ENCODE data around the gene ENOSF1. TPM values are rescaled to one million over a fixed set of nuclear protein-coding genes. Genes with fewer than 3 reads are reported as not detected.

ENOSF1 gene
- total RNA-seq, 1 donor from 2014 or later, result 53.5 TPM

DNA sequence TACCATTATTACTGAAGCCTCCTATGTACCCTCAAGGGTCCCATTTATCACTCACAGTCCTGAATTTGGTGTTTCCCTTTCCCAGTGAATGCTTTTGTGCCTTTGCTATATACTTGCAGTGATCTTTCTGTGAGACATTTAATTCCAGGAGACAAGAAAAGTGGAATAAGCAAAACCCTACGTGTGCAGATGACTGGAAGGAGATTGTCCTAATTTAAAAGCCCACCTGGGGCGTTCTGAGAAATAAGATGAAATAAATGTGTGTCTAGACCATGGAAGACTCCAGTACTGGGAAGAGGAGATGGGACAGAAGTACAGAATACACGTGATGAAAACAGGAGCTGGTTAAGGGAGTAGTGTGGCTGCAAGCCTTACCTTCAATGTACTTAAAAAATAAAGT, 35.7 kb downstream of the ENOSF1 start:
- H3K27ac ChIP-seq, result no peak overlapping the region
- no peak for DNase-seq (ENCODE audit: extremely low spot score in 2 of 2)
- TF ChIP-seq POLR2A (IDR thresholded peaks at IDR 0.05), result no peak
- TF ChIP-seq, protein P1, sequence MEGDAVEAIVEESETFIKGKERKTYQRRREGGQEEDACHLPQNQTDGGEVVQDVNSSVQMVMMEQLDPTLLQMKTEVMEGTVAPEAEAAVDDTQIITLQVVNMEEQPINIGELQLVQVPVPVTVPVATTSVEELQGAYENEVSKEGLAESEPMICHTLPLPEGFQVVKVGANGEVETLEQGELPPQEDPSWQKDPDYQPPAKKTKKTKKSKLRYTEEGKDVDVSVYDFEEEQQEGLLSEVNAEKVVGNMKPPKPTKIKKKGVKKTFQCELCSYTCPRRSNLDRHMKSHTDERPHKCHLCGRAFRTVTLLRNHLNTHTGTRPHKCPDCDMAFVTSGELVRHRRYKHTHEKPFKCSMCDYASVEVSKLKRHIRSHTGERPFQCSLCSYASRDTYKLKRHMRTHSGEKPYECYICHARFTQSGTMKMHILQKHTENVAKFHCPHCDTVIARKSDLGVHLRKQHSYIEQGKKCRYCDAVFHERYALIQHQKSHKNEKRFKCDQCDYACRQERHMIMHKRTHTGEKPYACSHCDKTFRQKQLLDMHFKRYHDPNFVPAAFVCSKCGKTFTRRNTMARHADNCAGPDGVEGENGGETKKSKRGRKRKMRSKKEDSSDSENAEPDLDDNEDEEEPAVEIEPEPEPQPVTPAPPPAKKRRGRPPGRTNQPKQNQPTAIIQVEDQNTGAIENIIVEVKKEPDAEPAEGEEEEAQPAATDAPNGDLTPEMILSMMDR (IDR thresholded peaks at IDR 0.05), result no peak
- TF ChIP-seq POLR2AphosphoS5 (IDR thresholded peaks at IDR 0.05; ENCODE audit: insufficient read depth in 1 of 2, low read depth in 1 of 2), result no peak
- H3K27me3 ChIP-seq, result no peaks in the 10 kb centered on the region
- H3K9me3 ChIP-seq, result no peaks in the 10 kb centered on the region
- no peaks in the 10 kb centered on the region for H3K4me1 ChIP-seq
- peaks cover 0 to 53% of the 10 kb centered on the region in 2 donors for H3K36me3 ChIP-seq
- H3K4me3 ChIP-seq, result no peak overlapping the region
- intact Hi-C loops (cut with DNase I), result no loop called here

DNA sequence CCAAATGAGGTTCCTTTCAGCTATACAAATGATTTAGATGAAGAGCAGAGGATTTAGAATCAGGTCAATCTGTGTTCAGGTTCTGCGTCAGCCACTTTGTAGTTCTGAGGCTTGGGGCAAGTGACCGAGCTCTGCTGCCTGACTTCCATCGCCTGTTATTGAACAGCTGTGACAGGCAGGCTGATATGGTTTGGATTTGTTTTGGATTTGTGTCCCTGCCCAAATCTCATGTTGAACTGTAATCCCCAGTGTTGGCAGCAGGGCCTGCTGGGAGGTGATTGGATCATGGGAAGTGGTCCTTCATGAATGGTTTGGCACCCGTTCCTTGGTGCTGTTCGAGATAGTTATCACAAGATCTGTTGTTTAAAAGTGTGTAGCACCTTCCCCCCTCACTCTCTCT, 36.4 kb downstream of the ENOSF1 start:
- no peak for TF ChIP-seq POLR2AphosphoS5 (IDR thresholded peaks at IDR 0.05; ENCODE audit: insufficient read depth in 1 of 2, low read depth in 1 of 2)
- TF ChIP-seq, protein P1 (IDR thresholded peaks at IDR 0.05), result no peak
- TF ChIP-seq POLR2A (IDR thresholded peaks at IDR 0.05), result no peak
- Histone ChIP-seq H3K36me3 (peaks cover 0 to 53% of the 10 kb centered on the region in 2 donors), H3K27ac (no peak overlapping the region), H3K4me1 (no peaks in the 10 kb centered on the region), H3K4me3 (no peak overlapping the region), H3K27me3 (no peaks in the 10 kb centered on the region), H3K9me3 (no peaks in the 10 kb centered on the region)
- intact Hi-C loops (cut with DNase I), result no loop called here
- no peak for DNase-seq (ENCODE audit: extremely low spot score in 2 of 2)

DNA sequence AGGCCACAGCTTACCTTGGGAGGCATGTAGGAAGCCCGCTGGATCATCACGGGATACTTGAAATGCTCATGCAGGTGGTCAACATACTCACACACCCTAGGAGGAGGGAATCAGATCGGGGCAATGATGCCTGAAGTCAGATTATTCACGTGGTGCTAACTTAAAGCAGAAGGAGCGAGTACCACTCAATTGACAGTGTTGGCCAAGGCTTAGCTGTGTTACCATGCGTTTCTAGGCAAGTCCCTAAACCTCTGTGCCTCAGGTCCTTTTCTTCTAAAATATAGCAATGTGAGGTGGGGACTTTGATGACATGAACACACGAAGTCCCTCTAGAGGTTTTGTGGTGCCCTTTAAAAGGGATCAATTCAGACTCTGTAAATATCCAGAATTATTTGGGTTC, 37.1 kb downstream of the ENOSF1 start:
- H3K4me3 ChIP-seq, result no peak overlapping the region
- TF ChIP-seq POLR2AphosphoS5 (IDR thresholded peaks at IDR 0.05; ENCODE audit: insufficient read depth in 1 of 2, low read depth in 1 of 2) (no peak), POLR2A (IDR thresholded peaks at IDR 0.05) (no peak)
- TF ChIP-seq, protein P1 (IDR thresholded peaks at IDR 0.05), result no peak
- H3K27ac ChIP-seq, result no peak overlapping the region
- no peaks in the 10 kb centered on the region for H3K4me1 ChIP-seq
- no peaks in the 10 kb centered on the region for H3K27me3 ChIP-seq
- no peak for DNase-seq (ENCODE audit: extremely low spot score in 2 of 2)
- intact Hi-C loops (cut with DNase I), result no loop called here
- H3K36me3 ChIP-seq, result peaks cover 0 to 59% of the 10 kb centered on the region in 2 donors
- no peaks in the 10 kb centered on the region for H3K9me3 ChIP-seq

DNA sequence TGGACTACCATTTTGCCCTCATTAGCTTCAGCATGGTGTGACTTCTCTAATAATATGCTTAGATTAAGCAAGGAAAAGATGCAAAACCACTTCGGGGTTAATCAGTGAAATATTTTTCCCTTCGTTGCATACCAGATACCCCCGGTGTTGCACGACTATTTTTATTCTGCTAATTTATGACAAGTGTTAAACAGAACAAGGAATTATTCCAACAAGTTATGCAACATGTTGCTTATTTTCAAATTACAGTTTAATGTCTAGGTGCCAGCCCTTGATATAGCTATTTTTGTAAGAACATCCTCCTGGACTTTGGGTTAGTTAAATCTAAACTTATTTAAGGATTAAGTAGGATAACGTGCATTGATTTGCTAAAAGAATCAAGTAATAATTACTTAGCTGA, 38.7 kb downstream of the ENOSF1 start:
- no peak for DNase-seq (ENCODE audit: extremely low spot score in 2 of 2)
- peaks cover 0 to 64% of the 10 kb centered on the region in 2 donors for H3K36me3 ChIP-seq
- H3K9me3 ChIP-seq, result no peaks in the 10 kb centered on the region
- TF ChIP-seq POLR2AphosphoS5 (IDR thresholded peaks at IDR 0.05; ENCODE audit: insufficient read depth in 1 of 2, low read depth in 1 of 2) (no peak), POLR2A (IDR thresholded peaks at IDR 0.05) (no peak)
- TF ChIP-seq, protein P1 (IDR thresholded peaks at IDR 0.05), result no peak
- H3K4me1 ChIP-seq, result no peaks in the 10 kb centered on the region
- no peak overlapping the region for H3K4me3 ChIP-seq
- intact Hi-C loops (cut with DNase I), result no loop called here
- H3K27me3 ChIP-seq, result no peaks in the 10 kb centered on the region
- H3K27ac ChIP-seq, result no peak overlapping the region

DNA sequence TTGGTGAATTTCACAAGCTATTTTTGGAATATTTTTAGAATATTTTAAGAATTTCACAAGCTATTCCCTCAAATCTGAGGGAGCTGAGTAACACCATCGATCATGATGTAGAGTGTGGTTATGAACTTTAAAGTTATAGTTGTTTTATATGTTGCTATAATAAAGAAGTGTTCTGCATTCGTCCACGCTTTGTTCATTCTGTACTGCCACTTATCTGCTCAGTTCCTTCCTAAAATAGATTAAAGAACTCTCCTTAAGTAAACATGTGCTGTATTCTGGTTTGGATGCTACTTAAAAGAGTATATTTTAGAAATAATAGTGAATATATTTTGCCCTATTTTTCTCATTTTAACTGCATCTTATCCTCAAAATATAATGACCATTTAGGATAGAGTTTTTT, 39.1 kb downstream of the ENOSF1 start:
- DNase-seq (ENCODE audit: extremely low spot score in 2 of 2), result no peak
- Histone ChIP-seq H3K4me3 (no peak overlapping the region), H3K4me1 (no peaks in the 10 kb centered on the region), H3K27ac (no peak overlapping the region), H3K9me3 (no peaks in the 10 kb centered on the region), H3K27me3 (no peaks in the 10 kb centered on the region), H3K36me3 (peaks cover 0 to 62% of the 10 kb centered on the region in 2 donors)
- intact Hi-C loops (cut with DNase I), result no loop called here
- TF ChIP-seq POLR2A (IDR thresholded peaks at IDR 0.05) (no peak), POLR2AphosphoS5 (IDR thresholded peaks at IDR 0.05; ENCODE audit: insufficient read depth in 1 of 2, low read depth in 1 of 2) (no peak)
- TF ChIP-seq, protein P1 (IDR thresholded peaks at IDR 0.05), result no peak
